ENCODE results near the gene SLC25A13.

DNA sequence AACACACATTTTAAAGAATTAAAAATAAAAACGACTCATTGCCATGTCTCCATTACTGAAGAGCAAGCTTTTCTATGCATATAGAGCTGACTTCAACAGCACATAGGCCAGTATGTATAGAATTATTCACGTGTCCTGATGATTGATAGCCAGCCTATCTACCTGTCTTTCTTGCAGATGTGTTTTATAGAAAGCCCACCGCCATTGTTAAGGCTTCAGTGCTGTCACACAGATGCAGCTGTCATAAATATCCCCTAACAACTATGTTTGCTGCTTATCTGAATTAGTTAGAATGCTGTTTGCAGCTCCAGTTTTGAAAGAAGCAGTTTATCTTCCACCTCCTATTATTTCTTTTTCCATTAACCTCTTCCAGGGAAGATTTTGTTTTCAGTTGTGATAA lies 235.9 kb downstream of the SLC25A13 start:
- TF ChIP-seq POLR2A (IDR thresholded peaks at IDR 0.05; ENCODE audit: control extremely low read depth in 1 of 2, low read depth in 2 of 2, low read length in 2 of 2) = no peak
- no peak for TF ChIP-seq TAF1 (IDR thresholded peaks at IDR 0.05; ENCODE audit: low read depth, low read length)
- TF ChIP-seq, protein P1, sequence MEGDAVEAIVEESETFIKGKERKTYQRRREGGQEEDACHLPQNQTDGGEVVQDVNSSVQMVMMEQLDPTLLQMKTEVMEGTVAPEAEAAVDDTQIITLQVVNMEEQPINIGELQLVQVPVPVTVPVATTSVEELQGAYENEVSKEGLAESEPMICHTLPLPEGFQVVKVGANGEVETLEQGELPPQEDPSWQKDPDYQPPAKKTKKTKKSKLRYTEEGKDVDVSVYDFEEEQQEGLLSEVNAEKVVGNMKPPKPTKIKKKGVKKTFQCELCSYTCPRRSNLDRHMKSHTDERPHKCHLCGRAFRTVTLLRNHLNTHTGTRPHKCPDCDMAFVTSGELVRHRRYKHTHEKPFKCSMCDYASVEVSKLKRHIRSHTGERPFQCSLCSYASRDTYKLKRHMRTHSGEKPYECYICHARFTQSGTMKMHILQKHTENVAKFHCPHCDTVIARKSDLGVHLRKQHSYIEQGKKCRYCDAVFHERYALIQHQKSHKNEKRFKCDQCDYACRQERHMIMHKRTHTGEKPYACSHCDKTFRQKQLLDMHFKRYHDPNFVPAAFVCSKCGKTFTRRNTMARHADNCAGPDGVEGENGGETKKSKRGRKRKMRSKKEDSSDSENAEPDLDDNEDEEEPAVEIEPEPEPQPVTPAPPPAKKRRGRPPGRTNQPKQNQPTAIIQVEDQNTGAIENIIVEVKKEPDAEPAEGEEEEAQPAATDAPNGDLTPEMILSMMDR (IDR thresholded peaks at IDR 0.05; ENCODE audit: control extremely low read depth in 1 of 3, insufficient read depth in 1 of 3, low read depth in 1 of 3, low read length in 3 of 3) = no peak
- no peak for TF ChIP-seq FOSL1 (IDR thresholded peaks at IDR 0.05; ENCODE audit: insufficient read depth, low read depth, low read length)
- TF ChIP-seq SIX5 (IDR thresholded peaks at IDR 0.05; ENCODE audit: low read depth, low read length) = no peak
- TF ChIP-seq EZH2 (IDR thresholded peaks at IDR 0.05; ENCODE audit: low read depth, low read length, severe bottlenecking) = no peak
- TF ChIP-seq, protein P2, sequence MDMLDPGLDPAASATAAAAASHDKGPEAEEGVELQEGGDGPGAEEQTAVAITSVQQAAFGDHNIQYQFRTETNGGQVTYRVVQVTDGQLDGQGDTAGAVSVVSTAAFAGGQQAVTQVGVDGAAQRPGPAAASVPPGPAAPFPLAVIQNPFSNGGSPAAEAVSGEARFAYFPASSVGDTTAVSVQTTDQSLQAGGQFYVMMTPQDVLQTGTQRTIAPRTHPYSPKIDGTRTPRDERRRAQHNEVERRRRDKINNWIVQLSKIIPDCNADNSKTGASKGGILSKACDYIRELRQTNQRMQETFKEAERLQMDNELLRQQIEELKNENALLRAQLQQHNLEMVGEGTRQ (IDR thresholded peaks at IDR 0.05; ENCODE audit: low read length) = no peak
- TF ChIP-seq, protein P3, sequence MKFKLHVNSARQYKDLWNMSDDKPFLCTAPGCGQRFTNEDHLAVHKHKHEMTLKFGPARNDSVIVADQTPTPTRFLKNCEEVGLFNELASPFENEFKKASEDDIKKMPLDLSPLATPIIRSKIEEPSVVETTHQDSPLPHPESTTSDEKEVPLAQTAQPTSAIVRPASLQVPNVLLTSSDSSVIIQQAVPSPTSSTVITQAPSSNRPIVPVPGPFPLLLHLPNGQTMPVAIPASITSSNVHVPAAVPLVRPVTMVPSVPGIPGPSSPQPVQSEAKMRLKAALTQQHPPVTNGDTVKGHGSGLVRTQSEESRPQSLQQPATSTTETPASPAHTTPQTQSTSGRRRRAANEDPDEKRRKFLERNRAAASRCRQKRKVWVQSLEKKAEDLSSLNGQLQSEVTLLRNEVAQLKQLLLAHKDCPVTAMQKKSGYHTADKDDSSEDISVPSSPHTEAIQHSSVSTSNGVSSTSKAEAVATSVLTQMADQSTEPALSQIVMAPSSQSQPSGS (IDR thresholded peaks at IDR 0.05; ENCODE audit: low read length) = no peak
- TF ChIP-seq POLR2AphosphoS5 (IDR thresholded peaks at IDR 0.05; ENCODE audit: low read depth, low read length) = no peak

All from H1 (cell line).